CD8-positive, alpha-beta memory T cell (primary cell): ENCODE results near the gene CUEDC2. TPM values are rescaled to one million over a fixed set of nuclear protein-coding genes. Genes with fewer than 3 reads are reported as not detected.

Source experiments
- CTCF ChIA-PET: fragments of 350-600 bp; sonication (Branson Sonifier 250); formaldehyde crosslinking; loops from one replicate; lab custom pipeline; 2021; ENCODE audit warnings: antibody characterized with exemption; lab: Charles Lee
- POLR2A ChIA-PET: fragments of 350-600 bp; sonication (Branson Sonifier 250); formaldehyde crosslinking; loops from one replicate; lab custom pipeline; 2021; ENCODE audit warnings: antibody characterized with exemption; lab: Charles Lee
- DNase-seq, 5 donors: peaks; one replicate each; pipeline versions ENCODE4 v3.0.0 to v3.0.0-alpha.2; 2020 to 2022; ENCODE audit warnings: mixed read lengths in 1 of 5
- H3K27ac ChIP-seq: one replicate; pipeline ENCODE4 v1.7.0; 2013; ENCODE audit warnings: low read depth, mild to moderate bottlenecking, low read length, moderate library complexity
- H3K27me3 ChIP-seq: 2 replicates; pipeline ENCODE4 v1.7.0; 2013; ENCODE audit warnings: low read length, mild to moderate bottlenecking; ENCODE audit not compliant: insufficient read depth, poor library complexity, severe bottlenecking
- H3K36me3 ChIP-seq: 2 replicates; pipeline ENCODE4 v1.7.0; 2013; ENCODE audit warnings: mild to moderate bottlenecking, low read length, moderate library complexity; ENCODE audit not compliant: insufficient read depth
- H3K4me1 ChIP-seq: 2 replicates; pipeline ENCODE4 v1.7.0; 2013; ENCODE audit warnings: mild to moderate bottlenecking, low read length, moderate library complexity; ENCODE audit not compliant: insufficient read depth
- H3K4me3 ChIP-seq: 2 replicates; pipeline ENCODE4 v1.7.0; 2013; ENCODE audit warnings: mild to moderate bottlenecking, low read length
- H3K9me3 ChIP-seq: 2 replicates; pipeline ENCODE4 v1.7.0; 2013; ENCODE audit warnings: mild to moderate bottlenecking, low read length
- H3K27ac Mint-ChIP-seq, 8 donors: one replicate each; pipeline ENCODE4 v1.8.0; 2020 to 2021; ENCODE audit warnings: mixed read lengths in 8 of 8, mild to moderate bottlenecking in 6 of 8, inconsistent platforms in 3 of 8, moderate library complexity in 3 of 8
- H3K27me3 Mint-ChIP-seq, 2 donors: one replicate each; pipeline ENCODE4 v1.8.0; 2020 to 2021; ENCODE audit warnings: mixed read lengths in 2 of 2, mild to moderate bottlenecking in 1 of 2, moderate library complexity in 1 of 2
- H3K36me3 Mint-ChIP-seq, 3 donors: one replicate each; pipeline ENCODE4 v1.8.0; 2020 to 2021; ENCODE audit warnings: mixed read lengths in 3 of 3, inconsistent platforms in 1 of 3, mild to moderate bottlenecking in 1 of 3
- H3K4me1 Mint-ChIP-seq, 3 donors: one replicate each; pipeline ENCODE4 v1.8.0; 2020 to 2021; ENCODE audit warnings: mixed read lengths in 3 of 3, inconsistent platforms in 1 of 3, mild to moderate bottlenecking in 1 of 3
- H3K4me3 Mint-ChIP-seq, 7 donors: one replicate each; pipeline ENCODE4 v1.8.0; 2020 to 2021; ENCODE audit warnings: mixed read lengths in 7 of 7, mild to moderate bottlenecking in 6 of 7, moderate library complexity in 4 of 7, inconsistent platforms in 2 of 7
- H3K9me3 Mint-ChIP-seq, 5 donors: one replicate each; pipeline ENCODE4 v1.8.0; 2020 to 2022; ENCODE audit warnings: mixed read lengths in 5 of 5, mild to moderate bottlenecking in 3 of 5, moderate library complexity in 2 of 5, inconsistent platforms in 1 of 5
- polyA plus RNA-seq: library from polyadenylated mRNA; unstranded; fragments of 300-500 nt; fragmentation: Illumina TruSeq; gene quantifications from one replicate; pipeline ENCODE4 v1.2.3, GENCODE V29; 2021
- total RNA-seq, 2 experiments: library from RNA; stranded (reverse); gene quantifications; one replicate each; pipeline ENCODE4 v1.2.3, GENCODE V29; 2021

CUEDC2 gene
- total and polyA plus RNA-seq, 3 experiments from 2014 or later = 61.7 to 64.8 (median 62.4) TPM

DNA sequence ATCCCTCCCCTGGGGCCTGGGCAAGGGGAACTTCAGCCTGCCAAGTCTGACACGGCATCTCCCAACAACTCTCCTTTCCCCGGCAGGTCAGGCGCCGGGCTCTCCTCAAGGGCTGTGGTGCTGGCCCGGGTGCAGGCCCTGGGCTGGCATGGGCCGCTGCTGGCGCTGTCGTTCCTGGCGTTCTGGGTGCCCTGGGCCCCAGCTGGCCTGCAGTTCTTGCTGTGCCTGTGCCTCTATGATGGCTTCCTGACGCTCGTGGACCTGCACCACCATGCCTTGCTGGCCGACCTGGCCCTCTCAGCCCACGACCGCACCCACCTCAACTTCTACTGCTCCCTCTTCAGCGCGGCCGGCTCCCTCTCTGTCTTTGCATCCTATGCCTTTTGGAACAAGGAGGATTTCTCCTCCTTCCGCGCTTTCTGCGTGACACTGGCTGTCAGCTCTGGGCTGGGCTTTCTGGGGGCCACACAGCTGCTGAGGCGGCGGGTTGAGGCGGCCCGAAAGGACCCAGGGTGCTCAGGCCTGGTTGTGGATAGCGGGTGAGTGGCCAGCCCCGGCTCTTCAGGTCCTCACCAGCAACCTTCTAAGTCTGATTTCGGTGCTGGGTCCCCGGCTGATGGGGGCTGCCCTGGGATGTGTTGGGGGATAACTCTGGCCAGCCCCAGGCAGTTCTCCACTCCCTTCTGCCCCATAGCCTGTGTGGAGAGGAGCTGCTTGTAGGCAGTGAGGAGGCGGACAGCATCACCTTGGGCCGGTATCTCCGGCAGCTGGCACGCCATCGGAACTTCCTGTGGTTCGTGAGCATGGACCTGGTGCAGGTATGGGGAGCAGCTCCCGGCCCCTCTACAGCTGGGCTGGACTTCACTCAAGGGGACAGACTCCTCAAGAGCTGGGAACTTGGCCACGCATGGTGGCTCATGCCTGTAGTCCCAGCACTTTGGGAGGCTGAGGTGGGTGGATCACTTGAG, 38.5 kb upstream of the CUEDC2 start:
- H3K36me3 Mint-ChIP-seq = peaks cover 0 to 10% (median 4%) of the 10 kb centered on the region in 3 donors
- H3K9me3 Mint-ChIP-seq = no peaks in the 10 kb centered on the region
- Histone ChIP-seq H3K27me3 (no peaks in the 10 kb centered on the region), H3K4me3 (no peak overlapping the region), H3K9me3 (no peaks in the 10 kb centered on the region), H3K4me1 (peaks cover 12% of the 10 kb centered on the region), H3K36me3 (no peaks in the 10 kb centered on the region), H3K27ac (no peak overlapping the region)
- no peaks in the 10 kb centered on the region for H3K27me3 Mint-ChIP-seq
- no peak overlapping the region for H3K27ac Mint-ChIP-seq
- CTCF ChIA-PET = interaction anchor here (1.1 to 2.8 kb wide), 3 partner anchors 71 to 80 kb away, joined by 3 to 12 read pairs (median 8); no protein-coding TSS in a partner anchor
- H3K4me3 Mint-ChIP-seq = no peak overlapping the region
- H3K4me1 Mint-ChIP-seq = peaks cover 12 to 18% (median 13%) of the 10 kb centered on the region in 3 donors
- POLR2A ChIA-PET = no interaction called here
- no peak for DNase-seq

GRCh38 chr10:102468683-102469082, 36.3 kb upstream of the CUEDC2 start:
- H3K9me3 ChIP-seq = no peaks in the 10 kb centered on the region
- peaks cover 12% of the 10 kb centered on the region for H3K4me1 ChIP-seq
- no peak overlapping the region for H3K27ac ChIP-seq
- H3K27me3 ChIP-seq = no peaks in the 10 kb centered on the region
- H3K36me3 Mint-ChIP-seq = peaks cover 0 to 10% (median 4%) of the 10 kb centered on the region in 3 donors
- peak overlapping the region in 1 of 8 donors; percentile 29 for H3K27ac Mint-ChIP-seq
- ChIA-PET POLR2A (no interaction called here), CTCF (interaction anchor here (1.8 to 2.0 kb wide), 2 partner anchors 10 to 69 kb away, joined by 6 to 7 read pairs; no protein-coding TSS in a partner anchor)
- no peak for DNase-seq
- no peak overlapping the region for H3K4me3 ChIP-seq
- H3K4me3 Mint-ChIP-seq = no peak overlapping the region
- H3K4me1 Mint-ChIP-seq = peaks cover 8 to 14% (median 9%) of the 10 kb centered on the region in 3 donors
- H3K36me3 ChIP-seq = no peaks in the 10 kb centered on the region
- H3K27me3 Mint-ChIP-seq = no peaks in the 10 kb centered on the region
- H3K9me3 Mint-ChIP-seq = no peaks in the 10 kb centered on the region

DNA sequence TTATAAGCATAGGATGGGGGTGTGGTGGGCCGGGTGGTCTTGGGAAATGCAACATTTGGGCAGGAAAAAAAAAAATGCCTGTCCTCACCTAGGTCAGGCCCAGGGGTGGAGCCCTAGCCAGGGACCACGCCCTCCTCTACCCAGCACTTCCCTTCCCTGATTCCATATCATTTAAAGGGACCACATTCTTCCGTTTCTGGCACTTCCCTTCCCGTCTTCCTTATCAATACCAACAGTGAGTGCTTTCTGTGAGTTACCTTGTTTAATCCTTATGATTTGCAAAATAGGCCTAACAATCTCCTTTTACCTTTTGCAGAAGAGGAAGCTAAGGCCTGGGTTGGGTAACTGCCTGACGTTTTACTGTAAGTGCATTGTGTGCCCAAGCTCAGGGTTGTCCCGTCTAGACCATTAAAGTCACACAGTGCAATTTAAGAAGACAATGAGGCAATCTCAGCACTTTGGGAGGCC, 35.6 kb upstream of the CUEDC2 start:
- H3K9me3 ChIP-seq = no peaks in the 10 kb centered on the region
- H3K4me3 Mint-ChIP-seq = no peak overlapping the region
- ChIA-PET POLR2A (no interaction called here), CTCF (interaction anchor here (1.8 to 2.0 kb wide), 2 partner anchors 11 to 68 kb away, joined by 6 to 7 read pairs; no protein-coding TSS in a partner anchor)
- no peaks in the 10 kb centered on the region for H3K9me3 Mint-ChIP-seq
- peaks cover under 1 to 9% (median 3%) of the 10 kb centered on the region in 3 donors for H3K4me1 Mint-ChIP-seq
- no peaks in the 10 kb centered on the region for H3K27me3 ChIP-seq
- no peak for DNase-seq
- peaks cover 5% of the 10 kb centered on the region for H3K4me1 ChIP-seq
- H3K27ac ChIP-seq = no peak overlapping the region
- no peak overlapping the region for H3K27ac Mint-ChIP-seq
- H3K4me3 ChIP-seq = no peak overlapping the region
- H3K27me3 Mint-ChIP-seq = no peaks in the 10 kb centered on the region
- H3K36me3 Mint-ChIP-seq = peaks cover 0 to 10% (median 5%) of the 10 kb centered on the region in 3 donors
- H3K36me3 ChIP-seq = no peaks in the 10 kb centered on the region

DNA sequence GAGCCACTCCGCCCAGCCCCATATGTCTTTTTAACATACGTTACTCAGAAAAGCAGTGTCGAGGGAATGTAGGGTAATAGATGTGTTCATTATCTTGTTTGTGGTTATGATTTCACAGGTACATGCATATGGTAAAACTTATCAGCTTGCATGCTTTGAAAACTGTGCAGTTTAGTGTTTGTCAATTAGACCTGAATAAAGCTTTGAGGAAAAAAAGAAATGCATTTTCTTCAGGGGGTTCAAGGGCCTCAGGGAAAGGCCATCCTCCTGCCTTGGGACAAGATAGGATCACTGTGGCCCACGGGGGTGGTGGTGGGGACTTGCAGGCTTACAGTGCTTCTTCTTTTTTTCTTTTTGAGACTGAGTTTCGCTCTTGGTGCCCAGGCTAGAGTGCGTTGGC, 34.9 kb upstream of the CUEDC2 start:
- POLR2A ChIA-PET = interaction anchor here (0.6 kb wide), 1 partner anchor 46 kb away, joined by 3 read pairs; no protein-coding TSS in a partner anchor

GRCh38 chr10:102465466-102465865, 33.1 kb upstream of the CUEDC2 start:
- Histone ChIP-seq H3K4me3 (no peak overlapping the region), H3K27me3 (no peaks in the 10 kb centered on the region), H3K9me3 (no peaks in the 10 kb centered on the region), H3K36me3 (no peaks in the 10 kb centered on the region), H3K27ac (no peak overlapping the region), H3K4me1 (peaks cover 15% of the 10 kb centered on the region)
- ChIA-PET CTCF (no interaction called here), POLR2A (interaction anchor here (0.6 kb wide), 1 partner anchor 62 kb away, joined by 7 read pairs; no protein-coding TSS in a partner anchor)
- H3K4me1 Mint-ChIP-seq = peaks cover 22 to 28% (median 22%) of the 10 kb centered on the region in 3 donors
- peaks cover 0 to 1% of the 10 kb centered on the region in 2 donors for H3K27me3 Mint-ChIP-seq
- peaks cover 0 to 9% (median 5%) of the 10 kb centered on the region in 3 donors for H3K36me3 Mint-ChIP-seq
- no peak for DNase-seq
- H3K9me3 Mint-ChIP-seq = no peaks in the 10 kb centered on the region
- no peak overlapping the region for H3K27ac Mint-ChIP-seq
- H3K4me3 Mint-ChIP-seq = no peak overlapping the region

More for the DNA sequence above, 34.9 kb upstream of the CUEDC2 start:
- H3K9me3 ChIP-seq = no peaks in the 10 kb centered on the region
- H3K9me3 Mint-ChIP-seq = no peaks in the 10 kb centered on the region
- no peaks in the 10 kb centered on the region for H3K36me3 ChIP-seq
- no peak overlapping the region for H3K27ac ChIP-seq
- H3K4me1 Mint-ChIP-seq = peaks cover 6 to 10% (median 8%) of the 10 kb centered on the region in 3 donors
- CTCF ChIA-PET = interaction anchor here (1.8 kb wide), 1 partner anchor 11 kb away, joined by 6 read pairs; no protein-coding TSS in a partner anchor
- peaks cover 0 to 10% (median 5%) of the 10 kb centered on the region in 3 donors for H3K36me3 Mint-ChIP-seq
- no peak for DNase-seq
- peaks cover under 1% of the 10 kb centered on the region for H3K4me1 ChIP-seq
- no peak overlapping the region for H3K4me3 Mint-ChIP-seq
- peak overlapping the region in 1 of 8 donors; percentile 47 for H3K27ac Mint-ChIP-seq
- no peaks in the 10 kb centered on the region for H3K27me3 ChIP-seq
- H3K4me3 ChIP-seq = no peak overlapping the region
- peaks cover 0 to 1% of the 10 kb centered on the region in 2 donors for H3K27me3 Mint-ChIP-seq

DNA sequence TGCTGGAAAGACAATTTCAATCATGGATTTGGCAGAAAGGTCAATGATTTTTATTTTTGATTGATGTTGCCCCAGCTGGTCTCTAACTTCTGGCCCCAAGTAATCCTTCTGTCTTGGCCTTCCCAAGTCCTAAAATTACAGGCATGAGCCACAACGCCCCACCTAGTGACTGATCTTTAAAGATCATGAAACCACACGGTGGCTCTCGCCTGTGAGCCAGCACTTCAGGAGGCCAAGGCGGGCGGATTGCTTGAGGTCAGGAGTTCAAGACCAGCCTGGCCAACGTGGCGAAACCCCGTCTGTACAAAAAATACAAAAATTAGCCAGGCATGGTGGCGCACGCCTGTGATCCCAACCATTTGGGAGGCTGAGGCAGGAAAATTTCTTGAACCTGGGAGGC, 31.6 kb upstream of the CUEDC2 start:
- no peaks in the 10 kb centered on the region for H3K9me3 ChIP-seq
- H3K27ac ChIP-seq = no peak overlapping the region
- H3K27me3 Mint-ChIP-seq = peaks cover 0 to 4% of the 10 kb centered on the region in 2 donors
- no peaks in the 10 kb centered on the region for H3K27me3 ChIP-seq
- H3K4me3 ChIP-seq = no peak overlapping the region
- ChIA-PET POLR2A (interaction anchor here (0.7 to 4.3 kb wide), 2 partner anchors 10 to 13 kb away, joined by 6 to 54 read pairs; partner anchors contain the start of gene C10orf95), CTCF (interaction anchor here (1.1 to 1.6 kb wide), 2 partner anchors 65 to 234 kb away, joined by 4 to 6 read pairs; no protein-coding TSS in a partner anchor)
- H3K4me1 Mint-ChIP-seq = peaks cover 21 to 29% (median 22%) of the 10 kb centered on the region in 3 donors
- peaks cover 0 to 5% (median 5%) of the 10 kb centered on the region in 3 donors for H3K36me3 Mint-ChIP-seq
- no peak overlapping the region for H3K27ac Mint-ChIP-seq
- H3K9me3 Mint-ChIP-seq = no peaks in the 10 kb centered on the region
- DNase-seq = no peak
- H3K36me3 ChIP-seq = no peaks in the 10 kb centered on the region
- peaks cover 15% of the 10 kb centered on the region for H3K4me1 ChIP-seq
- H3K4me3 Mint-ChIP-seq = no peak overlapping the region

DNA sequence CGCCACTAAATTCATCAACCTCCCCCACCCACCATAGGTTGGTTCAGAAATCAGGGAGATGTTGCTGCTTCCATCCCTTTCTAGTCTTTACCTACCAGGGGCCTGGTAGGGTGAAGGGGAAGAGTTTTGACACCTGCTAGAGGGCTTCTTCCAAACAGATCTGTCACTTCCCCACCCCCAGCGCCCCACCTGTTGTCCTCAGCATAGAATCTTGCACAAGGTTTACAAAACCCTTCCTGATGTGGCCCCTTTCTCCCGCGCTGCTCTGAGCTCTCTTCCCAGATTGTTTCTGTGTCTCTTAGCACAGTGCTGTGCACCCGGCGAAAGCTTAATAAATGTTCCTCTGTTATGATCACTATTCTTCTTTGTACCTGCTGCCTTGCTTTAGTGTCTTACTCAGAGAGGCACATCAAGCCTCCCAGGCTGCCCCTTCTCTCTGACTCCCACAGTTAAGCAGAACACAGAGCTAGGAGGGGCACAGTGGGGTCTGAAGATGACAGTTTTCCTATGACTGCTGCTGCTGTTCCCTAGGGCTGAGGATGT, 30.2 kb upstream of the CUEDC2 start:
- POLR2A ChIA-PET = interaction anchor here (0.7 to 4.3 kb wide), 2 partner anchors 12 to 69 kb away, joined by 3 to 54 read pairs; partner anchors contain the start of gene C10orf95
- no peak overlapping the region for H3K27ac ChIP-seq
- Mint-ChIP-seq H3K36me3 (peaks cover 0 to 5% (median 2%) of the 10 kb centered on the region in 3 donors), H3K27me3 (peaks cover 0 to 4% of the 10 kb centered on the region in 2 donors), H3K9me3 (no peaks in the 10 kb centered on the region), H3K27ac (peak overlapping the region in 4 of 8 donors; percentile 37 to 92 (median 67)), H3K4me3 (peak overlapping the region; percentile 59 to 94 (median 88)), H3K4me1 (peaks cover 21 to 29% (median 22%) of the 10 kb centered on the region in 3 donors)
- peaks cover 15% of the 10 kb centered on the region for H3K4me1 ChIP-seq
- H3K9me3 ChIP-seq = no peaks in the 10 kb centered on the region
- DNase-seq = no peak
- no peaks in the 10 kb centered on the region for H3K36me3 ChIP-seq
- H3K4me3 ChIP-seq = no peak overlapping the region
- no peaks in the 10 kb centered on the region for H3K27me3 ChIP-seq
- CTCF ChIA-PET = interaction anchor here (1.1 to 2.8 kb wide), 7 partner anchors 11 to 232 kb away, joined by 3 to 23 read pairs (median 8); partner anchors contain the start of gene C10orf95
